Superior temporal gyrus (tissue), 1 donor: ENCODE measurements around the gene RAMP3.
A peak's percentile ranks its signal among the peaks of the same experiment; 100 is the strongest.

Source experiments
- DNase-seq: peaks from one replicate; pipeline ENCODE4 v3.0.0-alpha.2; 2016; ENCODE audit errors: extremely low spot score

Gene RAMP3

GRCh38 chr7:45179666-45180065 is 22.1 kb downstream of the RAMP3 start:
- no peak for DNase-seq

GRCh38 chr7:45180084-45180986 is 22.7 kb downstream of the RAMP3 start:
- DNase-seq: no peak

GRCh38 chr7:45181286-45181960 is 23.8 kb downstream of the RAMP3 start:
- DNase-seq: no peak

DNA sequence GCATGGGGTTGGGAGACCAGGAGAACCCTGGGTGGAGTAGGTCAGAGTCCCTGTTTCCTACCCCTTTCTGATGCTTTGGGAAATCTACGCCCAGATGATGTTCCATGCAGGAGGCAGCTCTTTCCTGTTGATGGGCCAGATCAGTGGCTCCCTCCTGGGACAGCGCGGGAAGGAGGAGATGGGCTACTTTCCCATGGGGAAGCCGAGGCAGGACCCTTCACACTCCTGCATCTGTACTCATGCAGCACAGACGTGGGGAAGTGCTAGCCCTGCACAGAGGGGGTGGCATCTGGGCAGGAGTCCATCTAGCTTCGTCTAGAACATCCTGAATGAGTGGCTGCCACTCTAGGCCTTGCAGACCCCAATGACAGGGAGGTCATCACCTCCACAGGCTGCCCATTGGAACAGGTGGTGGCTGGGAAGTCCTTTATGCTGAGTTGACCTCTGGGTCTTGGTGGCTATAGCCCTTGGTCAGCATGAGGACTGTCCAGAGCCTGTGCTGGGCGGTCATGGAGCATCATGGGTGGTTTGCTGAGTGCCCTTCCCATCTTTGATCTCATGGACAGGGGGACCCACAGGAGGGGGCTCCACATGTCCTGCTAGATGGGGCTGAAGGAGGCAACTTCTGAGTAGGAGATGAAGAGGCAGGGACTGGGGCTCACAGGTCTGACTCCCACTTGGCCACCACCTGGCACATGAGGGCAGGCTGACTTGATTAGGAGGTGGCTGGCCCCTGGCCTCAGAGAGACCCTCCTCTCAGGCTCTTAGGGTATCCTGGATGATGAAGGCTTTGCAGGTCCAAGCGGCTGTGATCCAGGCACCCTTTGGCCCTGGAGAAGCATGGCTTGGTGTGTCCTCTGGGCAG is 24.6 kb downstream of the RAMP3 start:
- no peak for DNase-seq

DNA sequence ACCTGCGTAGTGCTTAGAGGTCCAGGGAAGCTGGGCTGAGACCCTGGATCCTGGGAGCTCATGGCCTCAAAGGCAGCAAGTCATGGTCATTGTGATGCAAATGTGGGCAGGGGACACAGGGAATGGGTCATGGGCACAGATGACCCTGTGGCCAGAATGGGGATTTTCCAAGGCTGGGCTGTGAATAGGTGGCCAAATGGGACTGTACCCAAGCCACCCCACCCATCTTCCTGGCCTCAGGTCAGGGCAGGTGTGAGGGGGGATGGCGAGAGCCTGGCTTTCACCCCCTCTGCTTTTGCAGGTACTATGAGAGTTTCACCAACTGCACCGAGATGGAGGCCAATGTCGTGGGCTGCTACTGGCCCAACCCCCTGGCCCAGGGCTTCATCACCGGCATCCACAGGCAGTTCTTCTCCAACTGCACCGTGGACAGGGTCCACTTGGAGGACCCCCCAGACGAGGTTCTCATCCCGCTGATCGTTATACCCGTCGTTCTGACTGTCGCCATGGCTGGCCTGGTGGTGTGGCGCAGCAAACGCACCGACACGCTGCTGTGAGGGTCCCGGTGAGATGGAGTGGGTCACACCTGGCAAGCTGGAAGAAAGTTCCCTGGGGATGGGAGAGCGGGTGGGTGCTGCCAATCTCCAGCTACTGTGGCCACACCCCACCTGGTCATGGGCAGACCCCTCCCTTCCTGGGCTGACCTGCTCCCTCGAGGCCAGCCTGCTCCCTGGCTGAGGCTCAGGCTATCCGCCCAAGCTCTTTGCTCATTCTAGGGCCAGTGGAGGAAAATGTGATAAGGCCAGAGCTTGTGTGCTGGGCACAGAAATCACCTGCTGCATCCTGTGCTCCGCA is 25.5 kb downstream of the RAMP3 start:
- DNase-seq: no peak

DNA sequence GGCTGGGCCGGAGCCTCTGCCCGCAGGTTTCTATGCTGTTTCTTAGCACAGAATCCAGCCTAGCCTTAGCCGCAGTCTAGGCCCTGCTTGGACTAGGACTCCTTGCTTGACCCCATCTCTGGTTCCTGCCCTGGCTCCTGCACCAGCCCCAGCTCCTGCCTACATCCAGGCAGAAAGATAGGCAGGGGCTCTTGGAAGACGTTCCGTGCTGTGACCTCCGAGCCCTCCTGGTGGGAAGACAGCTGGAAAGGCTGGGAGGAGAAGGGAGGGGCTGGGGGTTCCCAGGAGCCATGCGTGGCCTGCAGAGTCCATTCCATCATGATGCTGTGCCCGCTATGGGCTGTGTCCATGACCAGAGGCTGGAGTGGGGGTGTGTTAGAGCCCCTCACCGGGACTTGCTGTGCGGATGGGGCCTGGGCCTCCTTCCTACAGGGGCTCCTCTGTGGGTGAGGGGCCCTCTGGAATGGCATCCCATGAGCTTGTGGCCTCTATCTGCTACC is 26.2 kb downstream of the RAMP3 start:
- DNase-seq: no peak

- DNase-seq: no peak
These were observed 26.9 kb downstream of the RAMP3 start for GRCh38 chr7:45184326-45185027.

DNA sequence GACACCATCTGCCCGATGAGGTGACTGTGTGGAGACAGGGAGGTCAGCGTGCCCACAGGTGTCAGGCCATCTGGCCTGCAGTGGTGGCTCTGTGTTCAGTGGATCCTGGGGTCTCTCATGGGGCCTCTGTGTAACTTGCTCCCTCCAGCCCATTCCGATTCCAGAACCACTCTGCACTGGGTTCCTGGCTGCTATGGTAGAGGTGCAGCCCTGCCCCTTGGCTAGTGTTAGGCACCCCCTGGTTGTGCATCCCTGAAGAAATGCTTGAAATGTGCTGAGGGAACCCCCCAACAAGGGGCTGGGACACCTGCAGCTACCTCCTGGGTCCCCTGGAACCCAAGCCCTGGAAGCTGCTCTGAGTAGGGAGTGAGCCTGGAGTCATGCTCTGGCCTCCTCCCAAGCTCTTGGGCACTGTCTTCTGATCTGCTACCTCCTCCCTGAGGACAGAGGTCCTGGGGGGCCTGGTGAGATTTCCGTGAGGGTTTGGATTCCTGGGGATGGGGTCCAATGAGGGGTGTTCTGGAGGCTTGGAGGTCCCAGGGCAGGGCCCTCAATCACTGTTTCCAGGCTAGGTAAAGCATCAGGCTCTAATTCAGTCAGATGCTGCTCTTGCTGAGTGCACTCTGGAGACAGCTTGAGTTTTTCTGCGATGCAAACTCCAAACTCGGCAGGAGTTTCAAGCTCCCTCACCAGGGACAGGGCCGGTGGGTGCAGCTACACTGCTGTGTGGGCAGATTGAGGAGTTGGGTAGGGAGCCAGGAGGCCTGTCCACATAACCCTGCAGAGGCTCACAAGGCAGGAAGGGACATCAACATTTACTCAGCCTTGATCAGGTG is 27.7 kb downstream of the RAMP3 start:
- no peak for DNase-seq

DNA sequence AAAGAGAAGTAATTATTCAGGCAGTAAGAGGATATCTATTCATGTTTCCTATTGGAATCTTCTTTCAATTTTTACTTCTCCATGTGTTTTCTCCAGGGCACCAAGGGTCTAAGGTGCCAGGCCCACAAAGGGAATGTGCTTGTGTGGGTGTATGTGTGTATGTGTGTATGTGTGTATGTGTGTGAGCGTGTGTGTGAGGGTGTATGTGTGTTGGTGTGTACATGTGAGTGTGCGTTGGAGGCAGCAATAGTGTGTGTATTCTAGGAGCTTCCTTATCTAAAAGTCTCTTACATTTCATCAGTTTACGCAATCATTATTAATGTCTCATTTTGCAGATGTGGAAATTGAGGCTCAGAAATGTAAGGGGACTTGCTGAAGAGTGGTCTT is 28.3 kb downstream of the RAMP3 start:
- DNase-seq: no peak

DNA sequence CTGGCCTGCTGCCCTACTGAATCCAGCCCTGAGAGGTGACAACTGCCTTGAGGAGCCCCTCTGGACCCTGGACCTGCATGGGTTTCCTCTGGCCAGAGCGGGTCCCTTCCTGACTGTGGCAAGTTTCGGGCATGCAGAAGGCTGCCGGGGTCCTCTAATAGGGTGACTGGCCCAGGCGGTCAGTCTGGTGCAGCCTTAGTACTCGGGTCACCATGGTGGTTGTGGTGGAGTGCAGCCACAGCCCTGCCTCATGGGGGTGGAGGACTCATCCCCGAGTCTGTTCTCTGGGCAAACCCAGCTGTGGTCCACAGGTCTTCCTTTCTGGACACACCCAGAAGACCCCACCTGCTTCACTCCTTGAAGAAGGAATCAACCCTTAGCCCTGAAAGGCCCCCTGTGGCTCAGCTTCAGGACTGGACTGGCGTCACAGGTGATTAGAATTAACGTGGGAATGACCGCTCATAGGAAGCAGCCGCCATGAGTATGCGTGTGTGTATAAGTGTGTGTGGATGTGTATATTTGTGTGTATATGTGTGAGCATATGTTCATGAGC is 28.7 kb downstream of the RAMP3 start:
- no peak for DNase-seq

DNA sequence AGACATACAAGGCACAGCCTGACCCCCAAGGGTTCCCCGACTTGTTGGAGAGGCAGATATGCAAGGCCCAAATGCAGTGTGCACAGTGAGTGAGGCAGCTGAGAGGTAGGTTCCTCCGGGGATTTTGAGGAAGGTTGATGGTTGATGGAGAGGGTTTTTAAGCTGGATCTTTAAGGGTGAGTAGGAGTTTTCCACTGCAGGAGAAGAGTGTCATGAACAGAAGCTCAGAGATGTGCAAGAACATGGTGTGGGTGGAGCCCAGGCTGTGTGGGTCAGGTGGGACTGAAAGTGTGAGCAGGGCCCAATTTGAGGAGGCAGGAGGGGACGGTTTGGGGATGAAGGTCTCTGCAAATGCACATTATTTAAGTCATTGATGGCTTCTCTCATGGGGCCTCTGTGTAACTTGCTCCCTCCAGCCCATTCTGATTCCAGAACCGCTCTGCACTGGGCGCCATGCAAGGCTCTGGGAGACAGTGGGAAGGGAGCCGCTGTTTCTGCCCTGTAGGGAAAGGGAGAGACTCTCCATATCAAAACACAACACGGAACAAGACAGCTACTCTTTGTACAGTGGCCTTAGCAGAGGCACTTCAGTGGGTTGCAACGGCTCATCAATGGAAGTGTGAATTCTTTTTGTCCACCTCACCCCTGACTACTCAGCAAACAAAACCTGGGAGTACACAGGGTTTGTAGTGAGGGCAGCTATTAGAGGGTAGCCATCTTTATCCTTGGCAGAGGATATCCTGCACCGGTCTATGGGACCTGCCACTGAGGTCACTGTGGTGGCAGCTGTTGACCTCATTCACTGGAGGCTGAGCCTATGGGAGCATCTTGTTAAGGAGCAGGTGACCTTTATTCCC is 29.7 kb downstream of the RAMP3 start:
- no peak for DNase-seq

DNA sequence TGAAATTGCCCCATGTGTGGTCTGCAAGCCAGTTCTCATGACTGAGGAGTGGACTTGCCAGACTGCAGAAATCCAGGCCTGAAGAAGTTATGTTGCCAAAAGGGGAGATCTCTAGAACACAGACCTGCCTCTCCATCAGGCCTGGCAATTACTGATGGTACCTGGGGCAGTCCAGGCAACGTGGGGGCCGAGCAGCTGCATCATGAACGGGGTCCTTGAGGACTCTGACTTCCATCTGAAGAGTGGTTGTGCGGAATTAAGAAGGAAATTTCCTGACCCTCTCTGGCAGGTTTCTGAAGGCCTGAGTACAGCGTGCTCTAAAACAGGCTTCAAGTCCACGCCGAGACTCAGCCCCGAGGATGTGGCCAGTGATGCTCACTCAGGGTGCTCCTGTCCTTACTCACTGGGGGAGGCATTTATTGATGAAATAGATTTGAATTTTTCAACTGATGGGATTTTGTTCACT is 30.4 kb downstream of the RAMP3 start:
- DNase-seq: no peak

- no peak for DNase-seq
These were observed 31.1 kb downstream of the RAMP3 start for GRCh38 chr7:45188736-45189135.

DNA sequence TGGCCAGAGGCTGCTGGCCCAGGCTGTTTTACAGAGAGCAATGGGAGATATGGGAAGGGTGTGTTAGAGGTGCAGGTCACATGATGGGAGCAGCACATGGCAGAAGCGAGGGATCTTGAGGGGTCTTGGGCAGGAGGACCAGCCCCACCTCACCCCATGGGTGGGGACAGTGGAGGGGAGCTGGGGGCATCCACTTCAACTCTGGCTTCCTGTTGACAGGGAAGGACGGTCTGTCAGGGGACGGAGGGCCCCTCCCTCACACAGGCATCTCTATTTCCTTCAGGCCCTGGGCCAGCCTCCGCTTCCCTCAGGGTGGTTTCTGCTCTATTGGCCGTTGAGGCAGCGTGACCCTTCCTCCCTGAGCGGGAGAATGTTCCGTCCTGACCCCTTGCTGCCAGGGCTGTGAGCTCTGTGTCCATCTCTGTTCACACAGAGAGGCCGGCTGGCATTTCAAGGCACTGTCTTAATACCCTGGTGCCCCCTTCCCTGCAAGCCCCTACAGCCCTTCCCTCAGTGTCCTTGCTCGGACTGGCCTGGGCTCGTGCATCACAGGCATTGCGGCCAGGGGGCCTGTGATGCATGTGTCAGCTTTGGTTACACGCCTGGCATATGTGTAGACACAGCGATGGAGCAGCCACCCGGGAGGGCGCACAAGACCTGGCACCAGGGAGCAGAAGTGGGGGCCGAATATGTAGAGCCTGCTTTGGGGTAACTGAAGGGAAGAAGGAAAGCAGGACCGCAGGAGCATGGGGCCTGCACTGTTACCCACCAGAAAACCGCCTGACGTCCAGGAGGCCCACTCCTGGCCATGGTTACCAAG is 31.8 kb downstream of the RAMP3 start:
- no peak for DNase-seq

DNA sequence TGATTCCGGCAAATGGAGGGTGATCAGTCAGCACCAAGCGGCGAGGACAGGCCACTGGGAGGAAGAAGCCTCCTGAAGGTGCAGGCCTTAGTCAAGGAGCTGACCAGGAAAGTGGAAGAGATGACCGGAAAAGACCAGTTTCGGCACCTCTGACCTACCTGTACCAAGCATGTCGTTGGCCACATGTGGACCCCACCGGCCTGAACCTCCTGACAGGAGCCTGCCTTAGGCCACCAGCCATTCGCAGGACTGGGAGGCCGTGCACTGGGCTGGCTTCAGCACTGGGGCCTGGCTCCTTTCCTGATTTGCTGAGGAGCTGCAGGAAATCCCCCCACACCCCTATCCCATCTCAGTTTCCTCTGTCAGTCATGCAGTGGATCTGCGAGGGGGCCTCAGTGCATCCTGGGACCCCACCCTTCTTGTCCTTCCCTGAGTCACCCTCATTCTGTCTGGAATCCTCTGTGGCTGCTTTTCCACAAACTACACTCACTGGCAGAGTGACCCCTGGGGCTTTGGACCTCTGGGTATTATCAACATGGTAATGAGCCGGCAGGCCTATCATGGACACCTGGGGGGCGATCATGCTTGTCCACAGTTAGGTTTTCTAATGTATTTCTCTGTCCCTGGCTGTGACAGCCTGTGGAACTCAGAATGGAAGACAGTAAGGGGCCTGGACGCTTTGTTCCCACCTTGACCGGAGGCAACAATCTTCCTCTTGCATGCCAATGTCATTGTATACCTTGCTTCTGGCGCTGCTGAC is 33.0 kb downstream of the RAMP3 start:
- DNase-seq: no peak

DNA sequence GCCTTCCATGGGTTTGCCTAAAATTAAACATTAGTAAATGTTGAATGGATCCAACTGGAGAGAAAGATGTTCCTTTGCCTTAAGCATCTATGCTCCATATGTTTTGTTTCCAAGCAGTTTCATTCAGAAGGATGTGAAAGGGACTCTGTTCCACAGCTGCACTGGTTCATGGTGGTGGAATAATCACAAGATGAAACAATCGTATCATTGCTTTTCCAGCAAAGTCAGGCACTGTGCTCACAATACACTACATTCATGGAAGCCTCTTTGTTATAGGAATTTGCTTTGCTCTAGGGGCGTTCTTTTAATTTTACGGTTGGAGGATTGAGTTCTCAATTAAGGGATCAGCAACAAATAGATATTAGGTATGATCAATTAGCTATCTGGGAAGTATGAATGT is 33.8 kb downstream of the RAMP3 start:
- peak; percentile 88 for DNase-seq

- no peak for DNase-seq
These were observed 35.0 kb downstream of the RAMP3 start for GRCh38 chr7:45192621-45193041.
